NCI-H2029 treated with DMSO at 0.1 percent for 48 hours (cell line): ENCODE data around the gene PDCD6IP.
A peak's percentile ranks its signal among the peaks of the same experiment; 100 is the strongest.
"Not testable (repeated sequence)": the region's sequence is repeated elsewhere in the genome, so short reads cannot be mapped to it uniquely, and the experiment has no call there.

Source experiments
- DNase-seq: peaks from one replicate; lab custom pipeline; 2025; lab: John Stamatoyannopoulos, UW

PDCD6IP gene

DNA sequence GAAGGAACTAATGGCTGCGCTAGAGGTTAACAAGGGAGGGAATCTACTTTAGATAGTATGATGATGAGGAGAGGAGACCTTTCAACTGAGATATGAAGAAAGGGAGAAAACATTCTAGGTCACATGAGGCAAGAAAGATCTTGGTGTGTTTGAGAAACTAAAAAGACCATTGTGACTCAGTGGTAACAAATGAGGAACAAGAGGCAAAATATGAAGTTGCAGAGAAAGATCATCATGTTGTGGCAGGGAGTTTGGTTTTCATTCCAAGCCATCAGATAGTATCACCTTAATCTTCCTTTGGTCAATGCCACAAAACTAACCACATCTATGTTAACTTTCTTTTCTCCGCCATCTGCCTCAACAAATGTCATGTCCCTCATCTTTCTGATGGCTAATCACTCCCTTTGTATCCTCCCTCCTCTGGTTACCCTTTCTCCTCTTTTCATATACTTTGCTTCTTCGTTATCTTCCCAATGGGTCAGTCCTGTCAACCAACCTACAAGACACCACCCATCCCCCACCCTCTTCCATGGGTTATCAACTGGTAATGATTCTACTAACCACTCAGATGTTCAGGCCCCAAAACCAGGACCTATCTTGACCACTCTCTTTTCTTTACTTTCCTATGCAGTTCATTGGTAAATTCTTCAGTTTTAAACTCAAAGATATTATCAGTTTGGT, 2.4 kb upstream of the PDCD6IP start:
- DNase-seq: no peak

DNA sequence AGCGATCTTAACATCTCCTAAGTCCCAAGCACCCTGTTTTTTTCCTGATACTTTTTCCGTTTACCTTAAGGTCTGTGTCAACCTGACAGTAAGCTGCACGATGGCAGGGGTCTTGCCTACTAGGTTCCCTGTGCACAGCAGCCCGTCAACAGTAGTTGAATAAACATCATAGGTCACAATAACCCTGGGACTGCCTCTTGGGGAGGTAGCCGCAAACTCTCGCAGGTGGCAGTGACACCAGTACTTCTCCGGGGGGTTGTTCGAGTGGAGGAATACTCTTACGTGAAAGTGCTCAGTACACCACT, 365 bp upstream of the PDCD6IP start:
- DNase-seq: no peak

DNA sequence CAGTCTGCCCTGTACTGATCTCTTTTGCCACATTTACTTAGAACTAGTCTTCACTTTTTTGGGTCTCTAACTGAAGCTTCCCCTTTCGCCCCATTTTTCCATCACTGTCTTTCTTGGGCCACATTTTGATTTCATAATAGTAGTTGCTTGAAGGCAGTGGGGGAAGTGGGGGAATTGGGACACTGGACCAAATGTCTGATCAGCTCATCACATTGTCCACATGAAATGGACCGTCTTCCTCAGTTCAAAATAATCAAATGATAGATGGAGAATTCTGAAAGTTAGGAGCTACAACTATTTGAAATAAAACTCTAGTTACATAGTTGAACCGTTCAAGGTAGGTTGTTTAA, 747 bp downstream of the PDCD6IP start:
- DNase-seq: no peak

DNA sequence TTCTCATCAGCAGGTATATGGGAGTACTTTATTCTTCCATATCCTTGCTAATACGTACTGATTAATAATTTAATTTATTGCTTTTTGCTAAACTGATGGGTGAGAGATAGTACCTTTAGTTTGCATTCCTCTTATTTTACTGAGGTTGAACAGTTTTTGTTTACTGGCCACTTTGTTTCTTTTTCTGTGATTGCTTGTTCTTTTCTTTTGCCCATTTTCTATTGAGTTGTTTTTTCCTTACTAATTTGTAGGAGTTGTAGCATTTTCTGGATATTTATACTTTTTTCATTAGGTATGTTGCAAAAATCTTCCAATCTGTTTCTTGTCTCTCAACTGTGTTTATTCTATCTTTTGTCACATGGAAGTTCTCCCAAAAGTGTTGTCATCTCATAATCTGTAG, 4.8 kb downstream of the PDCD6IP start:
- no peak for DNase-seq

DNA sequence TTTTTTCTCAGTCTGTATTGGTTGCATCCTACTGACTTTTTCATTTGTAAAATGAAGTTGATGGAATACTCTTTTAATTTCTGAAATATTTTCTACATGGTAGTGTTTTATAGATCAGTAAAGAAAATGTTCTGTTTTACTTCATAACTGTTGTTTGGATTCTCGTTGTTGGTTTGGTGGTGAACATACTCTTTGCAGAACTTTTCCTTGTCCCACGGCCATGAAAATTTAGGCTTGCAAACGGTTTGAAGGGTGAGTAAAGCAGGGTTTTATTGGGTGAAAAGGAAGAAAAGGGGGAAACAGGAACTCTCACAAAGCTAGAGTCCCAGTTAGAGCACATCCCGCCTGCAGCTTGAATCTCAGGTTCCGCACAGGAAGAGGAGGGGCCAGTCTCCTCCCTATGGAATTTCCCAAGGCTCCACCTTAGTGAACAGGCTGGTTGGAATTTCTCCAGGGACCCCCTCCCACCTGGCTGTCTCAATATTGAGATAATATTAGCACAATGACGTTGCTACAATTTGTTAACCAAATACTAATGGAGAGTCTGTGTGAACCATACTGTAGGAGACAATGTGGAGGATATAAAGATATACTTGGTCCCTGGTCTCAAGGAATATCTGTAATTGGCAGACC, 5.6 kb downstream of the PDCD6IP start:
- no peak for DNase-seq

DNA sequence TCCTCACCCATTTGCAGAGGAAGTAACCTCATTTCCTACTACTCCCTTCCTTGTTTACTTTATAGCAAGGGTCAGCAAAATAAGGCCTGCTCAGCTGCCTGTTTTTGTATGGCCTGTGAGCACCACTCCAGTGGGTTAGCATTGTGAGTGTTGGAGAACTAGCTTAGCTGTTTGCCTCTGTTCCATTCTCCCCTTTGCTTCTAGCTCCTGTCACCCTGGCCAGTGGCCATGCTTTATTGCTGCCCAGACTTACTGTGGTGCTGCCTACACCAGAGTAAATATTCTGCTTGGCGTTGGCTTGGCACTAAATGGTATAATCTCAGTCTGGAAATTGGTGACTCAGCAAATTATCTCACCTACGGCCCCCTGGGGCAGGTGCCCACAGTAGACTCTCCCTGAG, 8.8 kb downstream of the PDCD6IP start:
- peak; percentile 88 for DNase-seq

DNA sequence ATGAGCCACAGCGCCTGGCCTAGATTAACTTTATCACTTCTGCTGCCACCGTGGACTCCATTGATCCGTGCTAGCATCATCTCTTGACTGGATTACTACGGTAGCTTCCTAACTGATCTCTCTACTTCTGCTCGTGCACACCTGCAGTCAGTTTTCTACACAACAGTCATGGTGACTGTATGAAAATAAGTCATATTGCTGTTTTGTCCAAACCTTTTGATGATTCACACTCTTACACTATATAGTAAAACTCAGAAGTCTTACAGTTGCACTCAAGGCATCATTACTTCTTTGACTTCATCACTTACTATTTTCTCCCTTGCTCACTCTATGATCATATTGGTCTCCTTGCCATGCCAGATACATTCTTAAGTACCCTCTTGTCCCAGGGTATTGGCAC, 10.1 kb downstream of the PDCD6IP start:
- DNase-seq: no peak

DNA sequence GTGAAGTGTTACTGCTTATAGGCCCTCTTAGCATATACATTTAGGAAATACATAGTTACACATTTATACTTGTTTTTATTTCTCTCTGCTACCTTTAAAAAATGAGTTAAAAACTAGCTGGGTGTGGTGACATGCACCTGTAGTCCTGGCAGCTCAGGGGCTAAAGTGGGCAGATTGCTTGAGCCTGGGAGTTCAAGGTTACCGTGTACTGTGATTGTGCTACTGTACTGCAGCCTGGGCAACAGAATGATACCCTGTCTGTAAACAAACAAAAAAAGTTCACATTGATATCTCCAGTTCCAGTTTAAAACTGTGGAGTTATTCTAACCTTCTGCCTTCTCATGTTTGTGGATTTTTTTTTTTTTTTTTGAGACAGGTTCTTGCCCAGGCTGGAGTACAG, 12.1 kb downstream of the PDCD6IP start:
- no peak for DNase-seq

DNA sequence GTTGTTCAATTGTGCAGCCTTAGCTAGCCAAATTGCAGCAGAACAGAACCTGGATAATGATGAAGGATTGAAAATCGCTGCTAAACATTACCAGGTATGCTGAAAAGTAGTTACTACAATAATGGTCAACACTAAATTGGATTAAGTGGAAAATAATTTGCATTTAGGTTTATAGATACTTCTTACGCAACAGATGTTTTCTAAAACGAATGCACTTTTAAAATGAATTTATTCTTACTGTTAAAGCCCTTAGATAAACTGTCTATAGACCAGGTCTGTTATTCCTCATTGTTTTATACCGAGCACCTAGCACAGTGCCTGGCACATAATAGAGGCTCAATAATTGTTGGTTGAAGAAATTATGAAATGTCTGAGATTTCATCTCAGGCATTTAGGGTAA, 23.6 kb downstream of the PDCD6IP start:
- DNase-seq: no peak

DNA sequence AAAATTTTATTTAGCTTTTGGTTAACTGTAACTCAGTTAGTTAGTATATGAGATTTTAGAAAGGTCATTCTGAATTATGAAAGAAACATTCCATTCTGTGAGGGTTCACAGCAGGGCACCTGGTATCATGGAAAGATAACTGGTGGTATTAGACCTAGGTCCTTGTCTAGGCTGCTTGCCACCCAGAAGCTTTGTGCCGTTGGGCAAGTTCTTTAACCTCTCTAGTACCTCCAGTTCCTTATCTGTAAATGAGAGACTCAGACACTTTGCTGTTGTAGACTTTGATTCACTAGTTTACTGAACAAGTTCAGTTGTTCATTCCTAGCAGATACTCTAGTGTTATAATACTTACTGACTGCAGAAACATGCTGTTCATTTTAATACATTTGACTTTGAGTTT, 25.4 kb downstream of the PDCD6IP start:
- DNase-seq: no peak

DNA sequence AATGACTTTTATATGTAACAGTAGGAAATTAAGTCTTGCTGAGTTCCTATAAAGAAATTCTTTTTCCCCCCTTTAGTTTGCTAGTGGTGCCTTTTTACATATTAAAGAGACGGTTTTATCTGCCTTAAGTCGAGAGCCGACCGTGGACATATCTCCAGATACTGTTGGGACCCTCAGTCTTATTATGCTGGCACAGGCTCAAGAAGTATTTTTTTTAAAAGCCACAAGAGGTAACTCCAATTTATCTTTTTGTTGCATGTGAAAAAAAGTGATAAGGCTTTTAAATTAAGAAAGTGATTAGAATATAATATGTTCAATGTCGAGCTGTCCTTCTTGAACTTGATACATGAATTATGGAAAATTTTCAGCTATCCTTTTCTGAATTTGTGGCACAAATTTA, 26.7 kb downstream of the PDCD6IP start:
- no peak for DNase-seq

DNA sequence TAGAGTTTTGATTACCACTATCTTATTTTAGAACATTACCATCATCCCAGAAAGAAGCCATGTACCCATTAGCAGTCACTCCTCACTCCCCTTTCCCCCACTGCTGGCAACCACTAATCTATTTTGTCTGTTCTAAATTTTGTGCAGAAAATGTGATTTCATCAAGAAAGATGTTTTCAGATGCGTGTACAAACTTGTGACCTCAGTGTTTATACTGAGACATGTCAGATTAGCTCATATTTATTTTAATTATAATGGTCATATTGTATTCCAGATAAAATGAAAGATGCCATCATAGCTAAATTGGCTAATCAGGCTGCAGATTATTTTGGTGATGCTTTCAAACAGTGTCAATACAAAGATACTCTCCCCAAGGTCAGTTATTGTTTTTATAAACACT, 27.8 kb downstream of the PDCD6IP start:
- DNase-seq: no peak

DNA sequence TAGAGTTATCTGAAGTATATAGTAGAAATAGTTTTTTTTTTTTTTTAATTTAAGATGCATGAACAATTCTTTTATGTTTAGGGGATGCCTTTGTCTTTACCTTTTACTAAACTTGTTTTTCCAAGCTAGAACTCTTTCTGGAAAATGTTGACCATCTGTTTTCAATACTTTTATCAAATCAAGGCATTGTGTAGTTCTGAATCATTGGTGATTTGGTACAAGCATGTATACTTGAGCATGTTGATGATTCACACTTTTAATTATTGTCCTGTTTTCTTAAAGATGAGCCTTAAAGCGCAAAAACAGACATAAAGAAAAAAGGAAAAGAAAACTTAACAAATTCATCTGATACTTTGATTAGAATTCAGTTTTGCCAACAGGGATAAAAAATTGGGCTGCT, 28.3 kb downstream of the PDCD6IP start:
- DNase-seq: no peak

DNA sequence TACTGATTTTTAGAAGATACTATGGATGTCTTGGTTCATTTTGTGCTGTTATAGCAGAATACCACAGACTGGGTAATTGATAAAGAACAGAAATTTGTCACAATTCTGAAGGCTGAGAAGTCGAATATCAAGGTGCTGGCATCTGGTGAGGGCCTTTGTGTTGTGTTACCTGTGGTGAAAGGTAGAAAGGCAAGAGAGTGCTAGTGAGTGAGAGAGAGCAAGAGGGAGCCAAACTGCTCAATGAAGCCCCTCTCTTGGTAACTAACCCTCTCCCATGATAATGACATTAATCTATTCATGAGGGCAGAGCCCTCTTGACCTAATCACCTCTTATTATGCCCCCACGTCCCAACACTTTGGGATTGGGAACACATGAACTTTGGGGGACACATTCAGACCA, 31.3 kb downstream of the PDCD6IP start:
- DNase-seq: no peak

DNA sequence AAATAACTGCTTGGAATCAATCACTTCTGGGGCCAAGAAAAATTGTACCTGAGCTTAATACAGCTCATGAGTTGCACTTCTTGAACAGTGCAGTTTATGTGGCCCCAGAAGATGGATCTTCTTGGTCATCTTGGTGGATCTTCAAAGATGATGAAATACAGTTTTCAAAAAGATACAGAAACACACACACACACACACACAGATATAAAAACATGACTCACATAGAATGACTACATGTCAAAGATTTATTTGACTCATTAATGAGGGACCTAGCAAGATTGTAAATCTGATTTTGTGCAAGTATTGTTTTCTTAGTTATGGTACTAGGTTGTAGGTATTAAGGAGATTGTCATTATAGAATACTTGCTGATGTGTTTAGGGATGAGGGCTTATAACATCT, 32.6 kb downstream of the PDCD6IP start:
- no peak for DNase-seq

DNA sequence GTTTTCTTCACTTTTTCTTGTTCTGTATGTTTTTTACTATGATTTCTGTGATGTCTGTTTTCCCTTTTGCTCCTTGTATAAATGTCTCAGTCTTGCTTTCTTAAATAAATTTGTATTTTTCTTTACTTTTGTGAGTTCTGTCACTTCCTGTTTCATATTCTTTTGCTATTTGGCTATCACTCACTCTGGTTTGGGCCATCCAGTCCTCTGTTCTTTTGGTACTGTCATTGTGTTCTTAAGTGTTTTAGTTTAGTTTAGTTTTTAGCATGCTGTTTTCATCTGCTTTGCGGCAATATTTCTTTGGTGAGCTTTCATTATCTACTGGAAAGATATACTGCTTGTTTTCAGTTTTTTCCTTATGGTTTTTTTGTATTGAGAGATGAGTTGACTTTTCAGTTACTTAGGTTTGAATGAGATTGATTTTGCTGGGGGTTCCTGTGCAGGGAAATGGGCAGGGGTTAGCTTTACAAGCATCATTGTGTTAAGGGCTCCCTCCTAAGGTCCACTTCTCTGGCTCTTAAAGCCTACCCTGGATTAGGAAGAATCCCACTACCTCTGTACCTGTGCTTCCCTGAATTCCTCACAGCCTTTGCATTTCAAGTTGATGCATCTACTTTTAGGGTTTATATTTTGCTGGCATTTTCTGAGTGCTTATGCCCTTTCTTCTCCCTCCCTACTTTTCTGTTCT, 35.1 kb downstream of the PDCD6IP start:
- no peak for DNase-seq

DNA sequence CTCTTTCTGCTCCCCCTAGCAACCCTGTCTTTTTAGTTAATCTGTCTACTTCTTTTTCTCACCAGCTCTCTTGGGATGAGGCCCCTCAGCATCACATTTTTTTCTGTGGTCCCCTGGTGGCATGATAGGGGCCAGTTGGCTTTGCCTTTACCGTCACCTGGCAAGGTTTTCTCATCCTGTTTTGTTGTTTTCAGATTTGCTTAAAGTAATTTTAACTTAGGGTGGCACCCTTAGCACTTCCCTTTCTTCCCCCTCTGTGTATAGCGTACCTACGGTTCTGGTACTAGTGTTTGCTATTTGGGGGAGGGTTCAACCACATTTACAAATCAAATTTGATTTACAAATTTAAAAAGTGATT, 35.6 kb downstream of the PDCD6IP start:
- DNase-seq: no peak

DNA sequence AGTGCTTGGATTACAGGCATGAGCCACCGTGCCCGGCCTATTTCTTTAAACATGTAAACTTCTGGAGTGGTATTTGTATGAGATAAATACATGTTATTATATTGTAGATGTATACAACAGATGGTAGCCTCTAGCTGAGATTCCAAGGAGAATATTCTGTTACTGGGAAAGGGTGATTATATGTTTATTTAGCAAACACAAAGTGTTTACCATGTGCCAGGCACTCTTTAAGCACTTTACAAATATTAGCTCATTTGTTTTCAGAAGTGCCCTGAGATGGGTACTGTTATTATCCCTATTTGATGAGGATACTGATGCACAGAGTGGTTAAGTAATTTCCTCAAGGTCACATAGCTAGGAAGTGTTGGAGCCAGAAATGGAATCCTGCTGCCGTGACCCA, 38.8 kb downstream of the PDCD6IP start:
- peak; percentile 34 for DNase-seq

DNA sequence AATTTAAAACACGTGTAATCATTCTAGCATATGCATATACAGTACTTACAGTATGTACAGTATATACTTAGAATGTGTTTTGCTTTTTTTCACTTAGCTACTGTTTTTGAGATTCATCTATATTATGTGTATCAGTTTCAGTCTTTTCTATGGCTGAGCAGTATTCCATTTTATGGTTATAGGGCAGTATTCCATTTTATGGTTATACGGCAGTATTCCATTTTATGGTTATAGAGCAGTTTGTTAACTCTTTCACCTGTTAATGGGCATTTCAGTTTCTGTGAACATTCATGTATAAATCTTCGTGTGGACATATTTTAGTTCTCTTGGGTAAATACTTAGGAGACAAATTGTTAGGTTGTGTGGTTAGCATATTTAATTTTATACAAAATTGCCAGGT, 40.9 kb downstream of the PDCD6IP start:
- DNase-seq: no peak

DNA sequence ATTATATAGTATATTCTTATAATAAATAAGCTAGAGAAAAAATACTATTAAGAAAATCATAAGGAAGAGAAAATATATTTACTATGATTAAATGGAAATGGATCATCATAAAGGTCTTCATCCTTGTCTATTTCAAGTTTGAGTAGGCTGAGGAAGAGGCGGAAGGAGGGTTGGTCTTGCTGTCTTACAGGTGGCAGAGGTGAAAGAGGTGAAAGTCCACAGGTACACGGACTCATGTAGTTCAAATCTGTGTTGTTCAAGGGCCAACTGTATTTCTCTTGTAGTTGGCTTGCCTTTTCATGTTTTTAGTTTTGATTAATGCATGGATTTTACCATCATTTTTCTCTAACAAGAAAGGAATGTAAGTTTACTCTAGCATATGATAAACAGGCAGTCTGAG, 41.7 kb downstream of the PDCD6IP start:
- no peak for DNase-seq

DNA sequence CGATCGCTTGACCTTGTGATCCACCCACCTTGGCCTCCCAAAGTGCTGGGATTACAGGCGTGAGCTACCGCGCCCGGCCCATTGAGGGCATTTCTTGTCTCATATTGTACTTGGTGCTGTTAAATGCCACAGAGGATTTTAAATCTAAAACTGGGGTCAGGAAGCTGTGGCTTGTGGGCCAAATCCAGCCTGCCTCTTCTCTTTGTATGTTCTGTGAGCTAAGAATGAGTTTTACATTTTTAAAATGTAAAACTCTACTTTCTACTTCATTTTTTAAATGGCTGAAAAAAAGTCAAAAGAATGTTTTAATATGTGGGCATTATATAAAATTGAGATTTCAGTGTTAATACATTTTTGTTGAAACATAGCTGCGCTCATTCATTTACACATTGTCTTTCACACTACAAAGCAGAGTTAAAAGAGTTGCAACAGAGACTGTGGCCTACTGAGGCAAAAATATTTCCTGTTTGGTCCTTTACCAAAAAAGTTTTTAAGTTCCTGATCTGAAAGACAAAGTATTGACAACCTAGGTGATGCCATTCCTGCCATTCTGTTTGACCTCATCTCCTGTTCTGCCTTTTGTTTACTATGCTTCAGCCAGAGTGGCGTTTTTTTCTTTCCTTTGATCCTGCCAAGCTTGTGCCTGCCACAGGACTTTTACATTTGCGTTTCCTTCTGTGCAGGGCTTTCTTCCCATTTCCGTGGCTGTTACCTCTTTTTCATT, 50.4 kb downstream of the PDCD6IP start:
- DNase-seq: no peak

DNA sequence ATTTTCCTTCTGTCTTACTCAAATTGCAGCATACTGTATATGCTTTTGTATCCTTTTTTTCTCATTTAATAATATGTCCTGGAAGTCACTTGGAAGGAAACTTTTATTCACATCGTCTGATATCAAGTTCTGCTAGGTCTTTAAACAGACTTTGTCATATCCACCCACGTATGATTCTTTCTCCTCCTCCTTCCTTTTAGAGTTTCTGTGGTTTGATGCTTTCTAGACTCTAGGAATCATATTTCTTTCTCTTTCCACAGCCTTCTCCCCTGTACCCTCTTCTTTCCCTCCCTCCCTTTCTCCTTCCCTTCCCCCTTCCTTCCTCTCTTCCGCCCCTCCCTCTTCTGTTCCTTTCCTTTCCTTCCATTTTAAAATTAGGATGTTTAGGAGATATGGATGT, 52.2 kb downstream of the PDCD6IP start:
- DNase-seq: not testable (repeated sequence)

DNA sequence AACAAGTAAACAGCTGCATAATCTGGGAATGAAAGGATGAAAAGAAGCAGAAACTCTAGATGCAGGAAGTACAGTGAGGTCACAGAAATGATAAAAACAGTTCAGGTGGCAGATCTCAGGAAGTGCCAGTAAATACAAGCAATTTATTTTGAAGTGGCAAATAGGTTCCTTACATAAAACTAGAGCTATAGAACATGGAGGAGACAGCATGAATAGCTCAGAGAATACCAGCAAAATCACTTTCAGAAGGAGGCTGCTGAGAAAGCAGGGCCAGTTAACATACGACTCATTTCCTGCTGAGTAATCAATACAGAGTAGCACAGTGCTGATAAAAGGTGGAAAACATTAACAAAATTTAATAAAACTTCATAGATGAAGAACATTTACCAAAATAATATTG, 57.0 kb downstream of the PDCD6IP start:
- DNase-seq: not testable (repeated sequence)
